NCI-H345 treated with DMSO at 0.1 percent for 48 hours (cell line): Measurements from ENCODE around the gene PARVG.

Source experiments
- DNase-seq: peaks from one replicate; lab custom pipeline; 2025; ENCODE audit not compliant: unreplicated experiment; lab: John Stamatoyannopoulos, UW

Gene PARVG

DNA sequence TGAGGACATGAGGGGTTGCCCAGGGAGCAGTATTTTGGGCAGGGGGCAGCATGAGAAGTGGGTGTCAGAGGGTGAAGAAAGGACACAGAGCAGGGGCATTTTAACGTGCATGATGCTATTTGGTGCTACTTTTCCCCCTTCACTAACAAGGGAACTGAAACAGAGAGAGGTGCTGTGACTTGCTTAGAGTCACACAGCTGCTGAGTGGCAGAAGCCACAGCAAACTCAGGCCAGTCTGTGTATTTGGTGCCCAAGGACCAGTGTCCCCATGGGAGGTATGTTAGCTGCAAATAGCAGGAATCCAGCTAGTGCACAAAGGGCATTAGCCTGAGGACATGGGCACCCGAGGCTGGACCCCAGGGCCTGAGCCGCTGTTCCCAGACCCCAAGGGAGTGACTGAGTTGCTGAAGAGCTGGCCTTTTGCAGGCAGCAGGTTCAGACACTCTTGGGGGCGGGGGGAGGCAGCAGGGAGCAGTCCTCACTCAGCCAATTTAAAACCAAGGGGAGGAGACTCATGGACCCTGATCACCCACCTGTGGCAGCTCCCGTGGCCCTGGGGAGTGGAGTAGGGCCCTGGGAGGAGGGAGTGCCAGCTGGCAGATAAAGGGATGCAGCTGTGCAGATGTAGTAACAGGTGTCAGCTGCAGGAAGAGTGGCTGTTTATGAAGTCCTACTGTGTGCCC, 14.6 kb downstream of the PARVG start:
- DNase-seq = no peak

DNA sequence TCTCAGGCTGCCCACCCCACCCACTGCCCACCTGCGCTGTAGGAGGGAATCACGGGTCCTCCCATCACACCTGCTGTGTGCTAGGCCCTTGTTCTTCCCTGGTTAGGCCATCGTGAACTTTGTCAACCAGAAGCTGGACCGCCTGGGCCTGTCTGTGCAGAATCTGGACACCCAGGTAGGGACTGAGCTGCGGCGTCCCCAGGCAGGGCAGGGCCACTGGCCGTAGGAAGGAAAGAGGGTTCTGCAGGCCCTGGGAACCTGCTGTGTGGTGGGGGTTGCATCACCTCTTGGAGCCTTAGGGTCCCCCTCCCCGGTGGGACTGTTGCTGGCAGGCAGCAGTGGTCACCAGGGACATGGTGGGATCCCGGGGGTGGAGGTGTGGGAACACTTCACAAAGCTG, 15.5 kb downstream of the PARVG start:
- DNase-seq = no peak

DNA sequence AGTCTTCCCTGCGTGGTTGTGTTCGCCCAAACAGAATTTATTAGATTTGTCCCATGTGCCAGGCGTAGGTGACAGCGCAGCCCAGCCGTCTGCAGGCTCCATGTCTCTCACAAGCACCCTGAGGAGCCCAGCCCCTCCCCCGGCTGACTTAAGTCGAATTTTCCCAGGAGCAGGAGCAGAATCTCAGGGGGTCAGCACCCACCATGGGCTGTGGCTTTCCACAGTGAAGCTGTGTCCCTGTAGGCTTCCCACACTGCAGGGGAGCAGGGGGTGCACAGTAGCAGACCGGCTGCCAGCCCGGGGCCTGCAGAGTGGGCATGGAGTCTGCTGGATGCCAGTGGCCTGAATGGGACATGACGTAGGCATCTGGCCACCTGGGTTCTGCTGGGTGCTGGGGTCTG, 16.0 kb downstream of the PARVG start:
- no peak for DNase-seq

GRCh38 chr22:44197271-44197670, 16.5 kb downstream of the PARVG start:
- DNase-seq = no peak

- no peak for DNase-seq
Observed at GRCh38 chr22:44199164-44199563, 18.4 kb downstream of the PARVG start.

DNA sequence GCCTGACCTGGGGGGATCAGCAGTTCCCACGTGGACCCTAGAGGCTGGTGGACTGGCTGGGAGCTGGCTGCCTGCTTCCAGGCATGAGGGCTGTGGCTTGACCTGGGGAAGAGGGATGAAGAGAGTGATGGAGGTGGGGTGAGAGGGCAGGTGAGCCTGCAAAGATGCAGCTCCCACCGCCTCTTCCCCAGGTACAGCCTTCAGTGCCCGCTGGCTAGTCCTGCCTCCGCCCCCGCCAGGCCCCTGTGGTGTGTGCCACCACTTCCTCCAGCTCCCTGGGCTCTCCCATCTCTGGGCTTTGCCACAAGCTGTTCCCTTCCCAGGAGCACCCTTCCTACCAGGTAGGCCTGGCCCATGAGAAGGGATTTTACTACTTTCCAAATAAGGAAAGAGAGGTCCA, 19.1 kb downstream of the PARVG start:
- no peak for DNase-seq

DNA sequence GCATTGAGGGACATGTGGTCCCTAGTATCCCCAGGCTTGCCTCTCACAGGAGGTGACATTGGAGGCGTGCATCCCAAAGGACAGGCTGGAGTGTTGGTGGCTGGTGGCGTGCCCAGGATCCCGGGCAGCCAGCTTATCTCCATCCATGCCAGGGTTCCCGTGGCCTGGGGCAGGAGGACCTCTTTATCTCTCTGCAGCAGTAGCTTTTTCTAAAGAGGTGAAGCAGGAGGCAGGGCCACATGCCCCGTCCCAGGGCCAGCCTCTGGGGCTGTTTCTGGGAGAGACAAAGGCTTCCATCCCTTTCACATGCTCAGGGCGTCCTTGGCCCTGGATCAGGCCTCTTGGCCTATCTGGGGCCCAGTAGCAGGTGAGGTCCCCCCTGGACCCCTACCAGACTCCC, 19.7 kb downstream of the PARVG start:
- no peak for DNase-seq

- no peak for DNase-seq
Observed at GRCh38 chr22:44200855-44201550, 20.3 kb downstream of the PARVG start.

GRCh38 chr22:44201665-44202064, 20.9 kb downstream of the PARVG start:
- no peak for DNase-seq

DNA sequence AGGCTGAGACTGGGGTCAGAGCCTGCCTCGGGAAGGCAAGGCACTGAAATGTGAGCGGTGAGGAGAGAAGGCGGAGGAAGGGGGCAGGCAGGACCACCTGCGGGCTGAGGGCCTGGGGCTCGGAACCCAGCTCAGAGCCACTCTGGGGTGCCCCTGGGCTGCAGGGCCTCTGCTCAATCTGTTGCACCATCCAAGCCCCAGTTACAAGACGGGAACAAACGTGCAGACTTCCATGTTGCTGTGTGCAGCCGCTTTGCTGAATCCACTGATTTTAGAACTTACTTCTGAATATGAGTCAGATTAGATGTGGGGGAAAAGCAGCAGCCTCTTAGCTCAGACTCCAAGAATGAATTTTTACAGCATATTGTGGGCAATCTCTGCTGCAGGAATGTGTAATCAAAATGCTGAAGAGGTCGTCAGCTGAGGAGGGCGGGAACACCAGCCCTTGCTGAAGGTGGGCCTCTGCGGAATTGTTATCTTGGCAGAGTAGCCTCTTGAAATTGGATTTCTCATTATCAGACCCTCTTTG, 21.6 kb downstream of the PARVG start:
- DNase-seq = no peak

DNA sequence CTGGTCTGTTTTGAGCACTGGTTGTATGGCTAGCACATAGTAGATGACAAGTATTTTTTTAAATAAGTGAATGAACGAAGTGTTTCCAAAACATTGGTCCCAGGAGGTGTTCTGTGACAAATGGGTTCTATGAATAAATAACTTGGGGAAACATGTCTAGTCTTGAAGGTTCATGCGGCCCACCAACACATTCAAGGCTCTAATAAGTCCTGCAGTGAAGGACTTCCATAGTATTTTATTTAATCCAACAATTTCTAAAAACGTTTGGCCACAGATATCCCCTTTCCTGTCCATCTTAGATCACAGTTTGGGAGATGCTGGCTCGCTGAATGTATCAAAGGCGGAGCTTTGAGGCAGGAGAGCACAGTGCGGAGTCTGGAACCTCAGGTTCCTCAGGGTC, 22.5 kb downstream of the PARVG start:
- DNase-seq = no peak

DNA sequence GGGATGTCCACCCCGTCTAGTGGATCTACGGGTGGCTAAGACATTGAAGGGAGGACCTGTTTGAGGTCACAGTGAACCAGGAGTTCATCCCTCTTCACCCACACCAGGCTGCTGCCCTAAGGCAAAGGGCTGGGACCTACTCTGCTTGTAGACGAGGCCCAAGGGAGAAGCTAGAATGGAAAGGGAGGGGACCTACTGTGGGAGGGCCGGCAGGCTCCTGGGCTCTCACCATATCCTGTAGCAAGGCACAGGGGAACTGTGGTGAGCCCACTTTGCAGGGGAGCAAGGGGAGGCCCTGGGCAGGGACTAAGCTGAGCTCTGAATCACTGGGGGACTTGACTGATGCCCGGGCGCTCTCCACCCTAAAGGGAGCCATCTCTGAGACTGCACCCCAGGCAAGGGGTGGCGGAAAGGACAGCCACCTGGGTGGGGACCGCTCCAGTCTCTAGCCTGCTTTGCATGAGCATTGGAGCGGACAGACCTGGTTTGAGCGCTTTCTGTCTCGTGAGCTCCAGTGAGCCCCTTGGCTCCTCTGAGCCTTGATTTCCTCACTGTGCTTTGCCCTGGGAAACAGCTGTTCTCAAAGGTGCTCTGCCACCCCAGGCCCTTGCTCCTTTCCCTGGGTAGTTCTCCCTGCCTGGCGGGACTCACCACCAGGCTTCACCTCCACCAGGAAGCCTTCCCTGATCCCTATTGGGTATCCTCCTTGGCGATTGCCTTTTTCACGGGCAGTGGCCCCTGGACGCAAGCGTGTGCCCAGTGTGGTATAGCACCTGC, 24.2 kb downstream of the PARVG start:
- DNase-seq = no peak

GRCh38 chr22:44205516-44206329, 25.0 kb downstream of the PARVG start:
- DNase-seq = no peak

DNA sequence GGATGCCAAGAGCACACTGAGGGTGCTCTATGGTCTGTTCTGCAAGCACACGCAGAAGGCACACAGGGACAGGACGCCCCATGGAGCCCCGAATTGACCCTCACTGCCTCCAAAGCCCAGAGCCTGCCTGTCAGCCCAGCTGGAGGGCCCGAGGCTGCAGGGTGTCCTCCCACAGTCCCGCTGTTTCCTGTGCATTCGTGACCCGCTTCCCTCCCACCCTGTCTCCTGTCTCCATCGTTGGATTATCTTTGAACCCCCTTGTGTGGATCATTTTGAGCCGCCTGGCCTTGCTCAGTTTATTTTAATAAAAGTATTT, 25.6 kb downstream of the PARVG start:
- DNase-seq = no peak

- DNase-seq = no peak
Observed at GRCh38 chr22:44206696-44207095, 26.0 kb downstream of the PARVG start.

DNA sequence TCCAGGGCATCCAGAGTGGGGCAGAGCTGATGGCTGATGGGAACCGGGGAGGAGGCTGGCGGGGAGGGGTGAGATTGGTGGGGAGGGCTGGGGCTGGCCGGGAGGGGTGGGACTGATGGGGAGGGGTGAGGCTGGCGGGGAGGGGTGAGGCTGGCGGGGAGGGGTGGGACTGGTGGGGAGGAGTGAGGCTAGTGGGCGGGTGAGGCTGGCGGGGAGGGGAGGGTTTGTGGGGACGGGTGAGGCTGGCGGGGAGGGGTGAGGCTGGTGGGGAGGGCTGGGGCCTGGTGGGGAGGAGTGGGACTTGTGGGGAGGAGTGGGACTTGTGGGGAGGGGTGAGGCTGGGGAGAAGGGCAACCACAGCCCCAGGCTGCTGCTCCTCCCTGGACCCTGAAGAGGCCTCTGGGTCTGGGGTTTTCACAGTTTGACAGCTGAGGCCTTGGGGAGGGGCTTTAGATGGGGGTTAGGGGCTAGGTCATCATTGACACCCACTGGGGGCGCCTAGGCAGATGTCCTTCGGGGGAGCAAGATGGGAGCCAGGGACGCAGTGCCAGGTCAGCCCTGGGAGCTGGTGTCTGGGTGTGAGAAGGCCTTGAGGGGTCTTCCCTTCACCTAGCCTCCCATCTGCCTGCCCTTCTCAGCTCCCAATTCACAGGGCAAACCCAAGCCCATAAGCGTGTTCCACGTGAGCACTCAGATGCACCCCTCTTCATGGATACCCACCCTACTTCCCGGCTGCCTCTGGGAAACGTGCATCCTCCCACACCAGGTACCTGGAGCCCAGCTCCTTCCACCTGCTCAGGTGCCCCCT, 26.7 kb downstream of the PARVG start:
- no peak for DNase-seq

DNA sequence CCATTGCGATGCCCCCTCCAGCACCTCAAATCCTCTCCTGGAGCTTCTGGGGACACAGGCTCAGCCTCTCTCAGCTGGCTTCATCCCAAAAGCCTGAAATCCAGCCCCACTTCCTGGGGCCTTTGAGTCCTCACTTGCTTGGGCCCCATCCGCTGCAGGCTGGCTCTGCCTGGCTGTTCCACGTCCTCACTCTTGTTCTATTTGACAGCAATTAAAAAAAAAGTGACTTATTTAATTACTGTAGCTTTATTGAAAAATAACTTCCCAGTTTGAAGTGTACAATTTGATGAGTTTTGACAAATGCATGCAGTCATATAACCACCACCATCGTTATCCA, 27.2 kb downstream of the PARVG start:
- DNase-seq = no peak

- no peak for DNase-seq
Observed at GRCh38 chr22:44209343-44209742, 28.6 kb downstream of the PARVG start.

DNA sequence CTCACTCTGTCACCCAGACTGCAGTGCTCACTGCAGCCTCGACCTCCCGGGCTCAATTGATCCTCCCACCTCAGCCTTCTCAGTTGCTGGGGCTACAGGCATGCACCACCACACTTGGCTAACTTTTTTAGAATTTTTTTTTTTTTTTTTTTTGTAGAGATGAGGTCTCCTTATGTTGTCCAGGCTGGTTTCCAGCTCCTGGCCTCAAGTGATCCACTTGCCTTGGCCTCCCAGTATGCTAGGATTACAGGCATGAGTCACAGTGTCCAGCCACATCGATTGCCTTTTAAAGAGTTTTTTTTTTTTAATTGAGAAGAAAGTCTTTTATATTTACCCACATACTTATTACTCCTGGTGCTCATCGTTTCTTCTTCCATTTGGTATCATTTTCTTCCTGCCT, 30.0 kb downstream of the PARVG start:
- DNase-seq = no peak

- no peak for DNase-seq
Observed at GRCh38 chr22:44211256-44211945, 30.7 kb downstream of the PARVG start.
